SHP77 (cell line): ENCODE results near the gene CUTA.
"Not testable (repeated sequence)": the region's sequence is repeated elsewhere in the genome, so short reads cannot be mapped to it uniquely, and the experiment has no call there.

Experiments
- DNase-seq, 2 experiments: peaks; one replicate each; lab custom pipeline; 2025; lab: John Stamatoyannopoulos, UW

CUTA gene

DNA sequence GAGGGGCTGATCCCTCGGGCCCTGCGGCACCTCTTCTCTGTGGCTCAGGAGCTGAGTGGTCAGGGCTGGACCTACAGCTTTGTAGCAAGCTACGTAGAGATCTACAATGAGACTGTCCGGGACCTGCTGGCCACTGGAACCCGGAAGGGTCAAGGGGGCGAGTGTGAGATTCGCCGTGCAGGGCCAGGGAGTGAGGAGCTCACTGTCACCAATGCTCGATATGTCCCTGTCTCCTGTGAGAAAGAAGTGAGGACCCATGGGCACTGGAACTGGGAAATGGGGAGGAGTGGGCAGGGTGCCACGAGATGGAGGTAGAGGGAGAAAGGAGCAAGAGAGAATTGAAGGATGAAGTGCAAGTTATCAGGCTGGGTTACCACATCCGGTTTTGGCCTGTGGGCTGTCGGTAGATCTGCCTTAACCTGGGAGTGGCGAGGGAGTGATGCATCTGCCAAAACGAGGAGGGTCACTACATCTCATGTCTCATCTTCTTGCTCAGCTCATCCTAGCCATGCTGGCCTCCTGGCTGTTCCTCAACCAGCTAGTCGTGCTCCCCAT is 12.4 kb downstream of the CUTA start:
- no peak for DNase-seq

DNA sequence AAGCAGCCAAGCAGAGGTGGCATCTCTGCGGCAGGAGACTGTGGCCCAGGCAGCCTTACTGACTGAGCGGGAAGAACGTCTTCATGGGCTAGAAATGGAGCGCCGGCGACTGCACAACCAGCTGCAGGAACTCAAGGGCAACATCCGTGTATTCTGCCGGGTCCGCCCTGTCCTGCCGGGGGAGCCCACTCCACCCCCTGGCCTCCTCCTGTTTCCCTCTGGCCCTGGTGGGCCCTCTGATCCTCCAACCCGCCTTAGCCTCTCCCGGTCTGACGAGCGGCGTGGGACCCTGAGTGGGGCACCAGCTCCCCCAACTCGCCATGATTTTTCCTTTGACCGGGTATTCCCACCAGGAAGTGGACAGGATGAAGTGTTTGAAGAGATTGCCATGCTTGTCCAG is 13.0 kb downstream of the CUTA start:
- no peak for DNase-seq

DNA sequence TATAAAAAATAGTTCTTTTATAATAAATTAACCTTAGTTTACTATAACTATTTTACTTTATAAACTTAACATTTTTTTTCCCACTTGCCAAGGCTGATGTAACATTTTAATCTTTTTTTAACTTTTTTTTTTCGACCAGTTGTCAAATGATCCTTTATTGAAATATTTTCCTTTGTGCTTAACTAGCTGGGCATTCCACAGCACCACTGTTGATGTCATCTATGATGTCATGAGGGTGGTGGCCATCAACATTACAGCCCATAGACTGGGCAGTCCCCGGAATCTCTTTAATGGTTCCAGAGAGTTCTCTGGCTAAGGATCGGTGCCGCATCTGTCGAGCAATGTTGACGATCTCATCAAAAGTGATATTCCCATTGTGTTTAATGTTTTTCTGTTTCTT is 18.0 kb downstream of the CUTA start:
- not testable (repeated sequence) for DNase-seq

DNA sequence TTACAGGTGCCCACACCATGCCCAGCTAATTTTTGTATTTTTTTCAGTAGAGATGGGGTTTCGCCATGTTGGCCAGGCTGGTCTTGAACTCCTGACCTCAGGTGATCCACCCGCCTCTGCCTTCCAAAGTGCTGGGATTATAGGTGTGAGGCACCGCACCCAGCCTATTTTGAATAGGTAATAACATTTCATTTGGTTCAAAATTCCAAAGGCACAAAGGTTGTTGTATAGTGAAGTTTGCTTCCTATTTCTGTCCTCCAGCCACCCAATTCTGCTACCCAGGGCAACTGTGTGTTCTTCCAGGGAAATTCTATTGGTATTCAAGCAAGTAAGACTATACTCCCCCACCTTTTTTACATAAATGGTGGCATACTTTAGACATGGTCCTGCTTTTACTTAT is 19.3 kb downstream of the CUTA start:
- not testable (repeated sequence) for DNase-seq

DNA sequence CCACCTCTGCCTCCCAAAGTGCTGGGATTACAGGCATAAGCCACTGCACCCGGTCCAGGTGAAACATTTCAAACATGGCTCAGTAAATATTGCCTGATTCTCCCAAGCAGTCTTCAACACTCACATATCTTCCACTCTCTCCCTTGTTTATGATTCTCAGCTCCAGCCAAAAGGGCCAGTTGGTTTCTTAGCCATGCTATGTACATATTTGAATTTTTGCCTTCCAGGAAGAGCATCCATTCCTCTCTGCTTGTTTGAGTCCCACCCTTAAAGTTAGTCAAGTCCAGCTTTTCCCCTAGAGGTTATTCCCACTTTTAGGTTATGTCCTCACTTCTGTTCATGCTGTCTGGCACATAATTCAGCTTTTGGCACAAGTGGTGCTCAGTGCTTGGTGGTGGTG is 20.4 kb downstream of the CUTA start:
- DNase-seq: no peak

DNA sequence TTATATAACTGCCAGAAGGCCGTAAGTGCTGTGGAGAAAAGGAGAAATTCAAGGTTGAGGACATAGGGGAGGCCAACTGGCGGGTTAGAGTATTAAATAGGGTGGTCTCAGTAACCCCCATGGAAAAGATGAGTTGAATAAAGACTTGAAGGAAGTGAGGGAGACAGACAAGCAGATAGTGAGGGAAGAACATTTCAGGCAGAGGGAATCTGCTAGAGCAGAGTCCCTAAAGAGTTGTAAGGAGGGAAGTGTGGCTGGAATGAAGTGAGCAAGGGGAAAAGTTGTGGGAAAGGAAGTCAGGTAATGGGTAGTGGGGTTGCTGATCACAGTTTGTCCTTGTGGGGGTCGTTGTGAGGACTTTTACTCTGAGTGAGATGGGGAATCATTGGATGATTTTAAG is 24.9 kb downstream of the CUTA start:
- no peak for DNase-seq

DNA sequence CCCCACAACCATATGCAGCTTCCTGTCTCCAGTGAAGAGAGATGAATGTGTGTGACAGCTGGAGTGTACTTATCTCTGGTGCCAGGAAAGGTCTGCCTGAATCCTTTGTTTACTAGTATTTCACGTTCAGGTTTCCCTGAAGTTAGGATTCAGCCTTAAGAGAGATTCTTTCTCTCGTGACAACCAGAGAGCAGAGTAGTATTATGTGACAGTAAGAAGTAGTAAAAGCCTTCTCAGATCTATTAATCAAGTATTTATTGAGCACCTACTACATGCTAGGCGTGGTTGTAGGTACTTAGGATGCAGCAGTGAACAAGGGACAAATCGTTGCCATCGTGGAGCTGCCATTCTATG is 25.3 kb downstream of the CUTA start:
- DNase-seq: no peak

DNA sequence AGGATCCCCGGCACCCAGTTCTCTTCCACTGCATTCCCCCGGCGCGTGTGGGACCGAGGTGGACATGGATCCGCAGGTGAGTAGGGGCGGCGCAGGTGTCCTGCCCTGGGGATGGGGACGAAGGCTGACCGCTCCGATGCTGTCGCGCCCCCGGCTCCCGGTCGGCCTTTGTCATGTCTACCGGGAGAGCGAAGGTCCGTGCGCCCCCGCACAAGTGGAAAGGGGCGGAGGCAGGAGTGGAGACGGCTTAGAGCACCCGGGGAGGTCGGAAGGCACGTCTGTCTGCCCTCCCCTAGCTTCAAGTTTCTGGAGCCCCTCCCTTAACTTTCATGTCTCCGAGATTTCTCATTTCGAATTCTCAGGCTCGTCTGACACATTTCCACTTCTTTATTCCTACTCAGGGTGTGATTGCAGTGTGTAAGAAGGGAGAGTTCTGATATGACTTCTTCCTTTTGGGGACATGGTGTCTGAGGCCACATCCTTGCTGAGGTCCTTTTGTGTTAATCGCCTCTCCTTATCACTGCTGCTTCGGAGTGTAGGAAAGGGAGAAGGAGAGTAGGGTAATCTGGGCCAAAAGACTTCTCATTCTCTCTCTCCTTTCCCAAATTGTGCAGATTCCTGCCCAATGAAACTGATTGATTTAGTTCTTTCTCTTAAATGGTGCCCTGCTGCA is 25.8 kb downstream of the CUTA start:
- no peak for DNase-seq

DNA sequence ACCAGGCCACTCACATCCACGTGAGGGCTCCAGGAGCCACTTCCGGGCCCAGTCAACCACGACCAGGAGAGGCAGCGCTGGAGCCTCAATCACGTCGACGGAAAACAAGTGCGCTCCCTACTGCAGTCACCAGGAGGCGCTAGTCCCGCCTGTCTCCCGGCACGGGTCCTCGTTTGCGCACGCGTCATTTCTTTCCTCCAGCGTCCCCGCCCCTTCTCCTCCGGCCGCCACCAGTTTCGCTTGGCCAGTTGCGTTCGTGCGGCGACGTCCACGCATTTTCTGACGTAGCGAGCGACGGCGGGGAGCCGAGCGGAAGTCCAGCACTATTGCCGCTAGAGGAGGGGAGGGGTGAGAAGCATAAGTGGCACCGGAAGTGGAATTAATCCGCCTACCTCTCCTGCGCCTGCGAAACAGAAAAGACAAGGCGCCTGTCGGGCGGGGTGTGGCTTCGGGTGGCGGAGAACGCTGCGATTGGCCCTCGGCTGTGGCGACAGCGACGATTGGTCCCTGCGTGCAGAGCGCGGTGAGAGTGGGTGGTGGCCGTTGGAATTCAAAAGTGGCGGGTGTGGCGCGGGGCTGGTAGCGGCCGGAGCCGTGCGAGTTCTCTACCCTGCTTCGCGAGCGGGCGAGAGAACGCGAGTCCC is 26.5 kb downstream of the CUTA start, which contains the start of gene KIFC1:
TSS of gene KIFC1 (plus strand) at position 546 of the 644 bp plus-strand sequence. CDS start 163 bp downstream, outside the sequence.
- DNase-seq: peak; percentile 99

DNA sequence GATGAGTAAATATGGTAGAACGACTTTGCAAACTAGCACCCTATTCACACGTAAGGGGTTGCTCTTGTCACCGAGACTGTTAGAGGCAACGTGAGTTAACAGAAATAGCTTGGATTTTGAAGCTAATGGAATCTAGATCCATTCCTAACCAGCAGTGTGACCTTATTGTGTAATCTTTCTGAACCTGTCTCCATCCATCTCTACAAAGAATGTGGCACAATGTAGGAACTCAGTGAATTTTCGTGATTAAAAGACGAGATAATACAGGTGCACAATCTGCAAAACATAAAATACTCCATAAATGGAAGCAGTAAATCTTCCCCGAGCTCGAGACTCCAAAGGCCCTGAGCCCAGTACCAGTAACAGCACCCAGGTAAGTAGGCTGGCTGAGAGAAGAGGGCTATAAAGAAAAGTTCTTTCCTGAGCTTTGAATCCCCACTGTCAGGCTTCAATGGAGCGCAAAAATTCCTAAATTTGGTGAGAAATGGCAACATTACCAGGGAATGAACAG is 27.1 kb downstream of the CUTA start:
- no peak for DNase-seq

DNA sequence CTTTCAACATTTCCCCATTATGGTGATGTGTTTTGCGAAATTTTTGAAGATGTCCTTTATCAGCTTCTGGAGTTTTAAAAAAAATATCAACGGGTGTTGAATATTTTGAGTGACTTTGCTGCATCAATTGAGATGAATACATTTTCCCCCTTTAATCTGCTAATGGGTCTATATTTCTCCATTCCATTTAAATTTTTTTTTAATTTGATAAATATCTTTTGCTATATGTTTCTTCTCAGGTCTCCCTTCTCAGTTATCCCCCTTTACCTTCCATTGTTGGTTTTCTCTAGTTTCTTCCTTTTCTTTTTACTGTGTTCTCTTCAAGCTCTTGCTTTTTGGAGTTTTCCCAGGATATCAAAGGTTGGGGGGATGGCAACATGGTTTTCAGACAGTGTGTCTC is 27.7 kb downstream of the CUTA start:
- DNase-seq: no peak

DNA sequence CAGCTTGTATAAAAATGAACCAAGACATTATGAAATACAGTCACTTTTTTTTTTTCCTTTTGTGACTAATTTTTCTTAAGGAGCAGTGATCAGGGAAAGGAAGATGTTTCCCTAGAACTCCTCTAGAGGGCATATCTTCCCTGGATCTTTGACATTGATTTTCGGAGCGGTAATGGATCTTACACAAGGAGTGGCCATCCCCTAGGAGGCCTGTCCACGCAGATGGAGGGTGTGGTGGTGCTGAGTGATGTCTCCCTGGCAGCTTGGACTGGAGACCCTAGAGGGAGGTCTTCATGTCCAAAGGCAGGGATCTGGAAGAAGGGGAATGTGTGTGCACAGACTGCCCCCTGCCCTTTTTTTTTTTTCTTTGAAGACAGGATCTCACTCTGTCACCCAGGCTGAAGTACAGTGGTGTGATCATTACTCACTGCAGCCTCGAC is 33.3 kb downstream of the CUTA start:
- no peak for DNase-seq

DNA sequence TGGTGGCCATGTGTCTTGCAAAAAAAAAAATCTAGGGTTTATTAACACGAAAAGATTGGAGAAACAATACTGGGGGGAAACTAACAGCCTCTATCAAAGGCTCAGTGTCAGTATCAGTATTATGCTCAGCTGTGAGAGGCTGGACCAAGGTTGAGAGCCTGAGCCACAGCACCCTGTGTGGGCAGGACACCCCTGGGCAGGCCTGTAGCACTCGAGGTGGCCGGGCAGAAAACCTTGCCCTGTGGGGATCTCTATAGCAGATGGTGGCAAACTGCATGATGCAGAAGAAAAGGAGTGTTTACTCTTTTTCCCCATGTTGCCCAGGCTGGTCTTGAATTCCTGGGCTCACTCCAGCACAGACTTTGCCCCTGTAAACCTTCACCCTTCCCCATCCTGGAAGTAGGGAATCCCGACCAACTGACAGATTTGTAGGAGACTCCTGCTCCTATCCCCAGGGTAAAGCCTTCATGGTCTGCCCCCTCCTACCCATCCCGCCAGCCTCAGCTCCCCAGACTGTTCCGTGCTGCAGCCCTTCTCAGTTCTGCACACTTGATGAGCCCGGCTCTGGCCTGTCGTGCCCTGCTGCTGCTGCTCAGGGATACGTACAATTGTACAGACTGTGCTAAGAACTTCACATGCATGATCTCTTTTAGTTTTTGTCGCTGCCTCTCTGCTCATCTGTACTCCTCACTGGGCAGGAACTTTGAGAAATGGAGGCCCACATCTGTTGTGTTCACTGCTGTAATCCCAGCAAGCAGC is 34.3 kb downstream of the CUTA start:
- DNase-seq: no peak

DNA sequence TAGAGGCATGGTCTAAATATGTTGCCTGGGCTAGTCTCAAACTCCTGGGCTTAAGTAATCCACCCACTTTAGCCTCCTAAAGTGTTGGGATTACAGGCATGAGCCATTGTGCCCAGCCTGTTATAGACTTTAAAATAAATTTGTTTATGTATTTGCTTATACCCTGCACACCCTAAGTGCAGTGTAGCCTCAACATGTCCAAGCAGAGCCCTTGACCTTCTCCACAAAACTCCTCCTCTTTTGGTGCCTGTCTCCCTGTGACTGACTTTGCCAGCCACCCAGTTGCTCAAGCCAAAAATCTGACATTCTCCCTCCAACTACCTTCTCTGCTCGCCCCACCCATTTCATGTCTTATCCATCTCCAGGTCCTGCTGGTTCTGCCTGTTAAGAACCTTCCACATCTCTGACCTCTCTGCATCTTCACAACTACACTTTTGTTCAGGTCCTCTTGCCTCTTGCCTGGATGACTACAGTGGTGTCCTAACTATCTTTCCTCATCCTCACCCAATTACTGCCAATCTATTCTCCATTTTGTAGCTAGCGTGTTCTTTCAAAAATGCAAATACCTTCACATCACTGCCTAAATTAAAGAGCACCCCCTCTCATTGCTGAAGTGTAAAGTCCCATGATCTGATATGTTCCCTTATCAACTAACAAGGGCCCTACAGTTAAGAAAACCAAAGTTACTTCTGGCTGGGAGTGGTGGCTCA is 37.5 kb downstream of the CUTA start:
- no peak for DNase-seq

DNA sequence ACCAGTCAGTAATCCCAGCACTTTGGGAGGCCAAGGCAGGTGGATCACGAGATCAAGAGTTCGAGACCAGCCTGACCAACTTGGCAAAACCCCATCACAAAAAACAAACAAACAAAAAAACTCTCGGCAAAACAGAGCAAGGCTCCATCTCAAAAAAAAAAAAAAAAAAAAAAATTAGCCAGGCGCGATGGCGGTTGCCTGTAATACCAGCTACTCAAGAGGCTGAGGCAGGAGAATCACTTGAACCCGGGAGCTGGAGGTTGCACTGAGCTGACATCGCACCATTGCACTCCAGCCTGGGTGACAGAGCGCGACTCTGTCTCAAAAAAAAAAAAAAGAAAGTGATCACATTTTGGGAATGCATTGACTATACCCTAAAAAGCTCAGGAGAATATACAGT is 38.7 kb downstream of the CUTA start:
- DNase-seq: not testable (repeated sequence)

DNA sequence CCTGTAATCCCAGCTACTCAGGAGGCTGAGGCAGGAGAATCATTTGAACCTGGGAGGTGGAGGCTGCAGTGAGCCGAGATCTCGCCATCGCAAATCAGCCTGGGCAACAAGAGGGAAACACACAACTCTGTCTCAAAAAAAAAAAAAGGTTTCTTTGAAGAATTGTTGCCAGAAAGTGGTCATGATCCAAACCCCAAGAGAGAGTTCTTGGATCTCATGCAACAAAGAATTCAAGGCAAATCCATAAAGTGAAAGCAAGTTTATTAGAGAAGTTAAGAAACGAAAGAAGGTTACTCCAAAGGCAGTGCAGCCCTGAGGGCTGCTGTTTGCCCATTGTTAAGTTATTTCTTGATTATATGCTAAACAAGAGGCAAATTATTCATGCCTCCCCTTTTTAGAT is 40.7 kb downstream of the CUTA start:
- DNase-seq: no peak

DNA sequence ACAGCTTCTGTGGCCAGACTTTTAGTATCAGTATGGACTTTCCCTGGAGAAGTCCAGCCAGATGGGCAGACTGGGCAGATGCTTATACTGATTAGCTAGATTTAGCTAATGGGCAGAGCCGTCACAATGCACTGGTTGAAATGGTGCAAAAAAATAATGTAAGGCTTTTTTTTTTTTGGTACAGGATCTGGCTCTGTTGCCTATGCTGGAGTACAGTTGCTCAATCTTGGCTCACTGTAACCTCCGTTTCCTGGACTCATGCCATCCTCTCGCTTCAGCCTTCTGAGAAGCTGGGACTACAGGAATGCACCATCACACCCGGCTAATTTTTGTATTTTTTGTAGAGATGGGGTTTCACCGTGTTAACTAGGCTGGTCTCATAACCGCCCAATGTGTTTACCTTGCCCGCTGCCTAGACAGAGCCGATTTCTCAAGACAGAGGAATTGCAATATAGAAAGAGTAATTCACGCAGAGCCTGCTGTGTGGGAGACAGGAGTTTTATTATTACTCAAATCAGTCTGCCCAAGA is 42.7 kb downstream of the CUTA start:
- no peak for DNase-seq

DNA sequence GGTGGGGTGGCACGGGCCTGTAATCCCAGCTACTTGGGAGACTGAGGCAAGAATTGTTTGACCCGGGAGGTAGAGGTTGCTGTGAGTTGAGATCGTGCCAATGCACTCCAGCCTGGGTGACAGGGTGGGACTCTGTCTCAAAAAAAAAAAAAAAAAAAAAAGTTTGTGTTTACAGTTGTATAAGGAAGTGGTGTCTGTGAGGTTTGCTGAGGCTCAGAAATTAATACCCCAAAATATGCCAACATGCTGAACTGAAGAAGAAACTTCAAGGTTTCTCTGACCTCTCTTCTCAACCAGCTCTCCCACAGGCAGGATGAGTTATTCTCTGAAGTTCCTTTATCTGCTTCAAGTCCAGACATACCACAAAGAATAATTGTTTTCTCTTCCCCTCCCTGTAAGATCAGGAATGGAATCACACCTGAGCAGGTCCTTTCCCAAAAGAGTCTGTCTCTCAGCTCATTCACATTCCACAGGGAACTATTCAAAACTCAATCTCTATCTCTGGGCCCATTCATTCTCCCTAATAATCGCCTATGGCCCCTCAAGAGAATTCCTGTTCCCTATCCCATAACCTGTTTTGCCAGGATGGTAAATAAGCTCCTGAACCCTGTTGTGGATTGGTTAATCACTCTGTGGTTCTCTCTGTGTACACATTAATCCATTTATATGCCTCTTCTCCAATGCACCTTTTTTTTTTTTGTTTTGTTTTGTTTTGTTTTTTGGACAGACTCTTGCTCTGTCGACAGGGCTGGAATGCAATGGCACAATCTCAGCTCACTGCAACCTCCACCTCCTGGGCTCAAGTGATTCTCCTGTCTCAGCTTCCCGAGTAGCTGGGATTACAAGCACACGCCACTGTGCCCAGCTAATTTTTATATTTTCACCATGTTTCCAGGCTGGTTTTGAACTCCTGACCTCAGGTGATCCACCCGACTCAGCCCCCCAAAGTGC is 43.7 kb downstream of the CUTA start:
- no peak for DNase-seq

DNA sequence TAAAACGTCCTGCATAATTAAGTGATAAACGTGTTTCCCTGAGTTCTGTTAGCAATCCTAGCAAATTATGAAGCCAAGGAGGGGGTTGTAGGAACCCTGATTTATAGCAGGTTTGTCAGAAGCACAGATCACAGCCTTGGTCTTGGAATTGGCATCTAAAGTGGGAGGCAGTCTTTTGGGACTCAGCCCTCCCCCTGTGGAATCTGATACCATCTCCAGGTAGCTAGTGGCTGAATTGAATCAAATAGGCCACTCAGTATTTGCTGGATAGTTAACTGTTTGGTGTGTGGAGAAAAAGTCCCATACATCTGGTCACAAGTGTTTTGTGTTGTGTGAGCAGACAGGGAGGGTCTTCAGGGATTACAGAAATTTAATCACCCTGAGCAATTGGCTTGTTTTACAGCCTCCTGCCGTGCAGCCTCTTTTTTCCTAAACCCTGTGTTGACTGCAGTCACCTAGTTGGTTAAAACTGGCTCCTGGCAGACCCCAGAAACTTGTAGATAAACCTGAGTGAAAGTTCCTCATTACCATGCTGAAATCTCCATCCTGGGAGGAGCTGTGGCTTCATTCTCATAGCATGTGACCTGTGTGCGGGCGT is 45.3 kb downstream of the CUTA start:
- no peak for DNase-seq

DNA sequence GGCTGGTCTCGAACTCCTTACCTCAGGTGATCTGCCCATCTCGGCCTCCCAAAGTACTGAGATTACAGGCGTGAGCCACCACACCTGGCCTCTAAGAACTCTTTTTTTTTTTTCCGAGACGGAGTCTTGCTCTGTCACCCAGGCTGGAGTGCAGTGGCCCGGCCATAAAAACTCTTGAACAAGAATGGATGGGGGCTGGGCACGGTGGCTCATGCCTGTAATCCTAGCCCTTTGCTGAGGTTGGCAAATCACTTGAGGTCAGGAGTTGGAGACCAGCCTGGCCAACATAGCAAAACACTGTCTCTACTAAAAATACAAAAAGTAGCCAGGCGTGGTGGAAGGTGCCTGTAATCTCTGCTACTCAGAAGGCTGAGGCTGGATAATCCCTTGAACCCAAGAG is 46.0 kb downstream of the CUTA start:
- DNase-seq: not testable (repeated sequence)
